Activated naive CD4-positive, alpha-beta T cell treated with anti-CD3 and anti-CD28 coated beads, Interleukin-2, amount 50 U/mL, for 24 hours (primary cell): Measurements from ENCODE around the gene MEDAG.
A peak's percentile ranks its signal among the peaks of the same experiment; 100 is the strongest.

Experiments
- H3K27ac Mint-ChIP-seq: one replicate; pipeline ENCODE4 v1.8.0; 2021; ENCODE audit warnings: mild to moderate bottlenecking, mixed read lengths
- H3K27me3 Mint-ChIP-seq: one replicate; pipeline ENCODE4 v1.8.0; 2021; ENCODE audit warnings: mixed read lengths
- H3K36me3 Mint-ChIP-seq: one replicate; pipeline ENCODE4 v1.8.0; 2021; ENCODE audit warnings: mixed read lengths
- H3K4me1 Mint-ChIP-seq: one replicate; pipeline ENCODE4 v1.8.0; 2021; ENCODE audit warnings: mixed read lengths
- H3K4me3 Mint-ChIP-seq: one replicate; pipeline ENCODE4 v1.8.0; 2021; ENCODE audit warnings: mild to moderate bottlenecking, mixed read lengths
- H3K9me3 Mint-ChIP-seq: one replicate; pipeline ENCODE4 v1.8.0; 2021; ENCODE audit warnings: mixed read lengths

The MEDAG gene

DNA sequence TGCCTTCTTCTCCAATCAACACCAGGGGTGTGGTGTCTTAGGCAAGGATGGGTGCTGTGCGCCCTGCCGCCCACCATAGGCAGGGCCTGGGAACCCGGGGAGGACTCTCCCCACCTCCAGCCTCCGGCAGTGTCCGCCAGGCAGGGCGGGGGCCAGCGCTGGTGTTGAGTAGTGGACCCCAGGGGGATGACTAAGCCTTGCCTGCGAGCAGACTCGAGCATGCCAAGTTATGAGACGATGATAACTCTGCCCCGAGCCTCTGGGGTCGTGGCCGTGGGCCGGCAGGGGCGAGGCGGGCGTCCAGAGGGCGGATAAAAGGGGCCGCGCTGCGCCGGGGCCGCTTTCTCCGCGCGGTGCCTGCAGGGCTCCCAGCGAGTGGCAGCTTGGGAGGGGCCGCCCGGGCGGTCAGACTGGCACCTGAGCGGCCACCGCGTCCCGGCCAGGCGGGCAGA lies at the start of gene MEDAG:
Gene MEDAG (plus strand): TSS at position 340 of the 452 bp plus-strand sequence. CDS start 245 bp downstream, outside the sequence.
- peak within 1 kb of the TSS; percentile 8 for H3K27ac Mint-ChIP-seq
- no peak within 1 kb of the TSS for H3K4me3 Mint-ChIP-seq
- no peaks in the 10 kb centered on the region for H3K9me3 Mint-ChIP-seq
- H3K4me1 Mint-ChIP-seq: peaks cover 12% of the 10 kb centered on the region
- peaks cover 34% of the 10 kb centered on the region for H3K27me3 Mint-ChIP-seq
- no peaks in the 10 kb centered on the region for H3K36me3 Mint-ChIP-seq

DNA sequence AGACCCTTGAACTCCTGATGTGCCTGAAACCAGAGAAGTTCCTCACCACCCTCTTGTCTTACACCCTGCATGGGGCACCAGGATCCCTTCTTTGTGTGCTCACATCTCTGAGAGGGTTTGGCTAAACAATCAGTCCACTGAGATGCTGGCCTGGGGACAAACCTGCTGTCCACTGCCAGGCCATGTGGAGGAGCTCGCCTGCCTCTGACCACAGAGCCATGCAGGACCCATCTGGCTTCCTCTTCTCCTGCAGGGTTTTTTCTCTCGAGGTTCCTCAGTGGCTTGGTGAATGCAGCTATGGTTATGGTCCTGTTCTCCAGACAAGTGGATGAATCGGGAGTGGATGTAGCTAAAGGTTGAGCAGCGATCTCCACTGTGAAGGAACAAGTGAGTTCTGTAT lies 49.1 kb upstream of the MEDAG start:
- H3K27ac Mint-ChIP-seq: no peak overlapping the region
- no peak overlapping the region for H3K4me3 Mint-ChIP-seq
- no peaks in the 10 kb centered on the region for H3K36me3 Mint-ChIP-seq
- H3K9me3 Mint-ChIP-seq: no peaks in the 10 kb centered on the region
- no peaks in the 10 kb centered on the region for H3K27me3 Mint-ChIP-seq
- no peaks in the 10 kb centered on the region for H3K4me1 Mint-ChIP-seq

DNA sequence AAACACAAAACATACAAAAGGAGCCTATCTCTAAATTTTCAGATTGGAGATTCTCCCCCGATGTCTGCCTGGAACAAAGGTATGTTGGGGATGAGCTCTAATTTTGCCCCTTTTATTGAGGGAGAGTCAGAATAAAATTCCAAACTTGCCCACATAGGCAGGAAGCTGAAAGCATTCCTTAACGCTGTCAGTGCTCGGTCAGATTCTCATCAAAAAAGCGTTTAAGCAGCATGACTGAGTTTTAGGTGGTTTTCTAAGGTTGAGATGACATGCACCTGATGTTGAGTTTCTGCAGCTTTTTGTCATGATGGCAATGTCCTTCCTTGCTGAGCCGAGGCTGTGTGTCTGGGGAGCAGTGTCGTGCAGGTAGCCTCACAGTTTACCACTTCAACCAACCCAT lies 48.4 kb upstream of the MEDAG start:
- no peaks in the 10 kb centered on the region for H3K27me3 Mint-ChIP-seq
- no peaks in the 10 kb centered on the region for H3K9me3 Mint-ChIP-seq
- no peaks in the 10 kb centered on the region for H3K4me1 Mint-ChIP-seq
- no peaks in the 10 kb centered on the region for H3K36me3 Mint-ChIP-seq
- no peak overlapping the region for H3K4me3 Mint-ChIP-seq
- no peak overlapping the region for H3K27ac Mint-ChIP-seq

GRCh38 chr13:30859326-30859725 lies 46.7 kb upstream of the MEDAG start:
- Mint-ChIP-seq H3K36me3 (no peaks in the 10 kb centered on the region), H3K27ac (no peak overlapping the region), H3K4me1 (no peaks in the 10 kb centered on the region), H3K4me3 (no peak overlapping the region), H3K9me3 (no peaks in the 10 kb centered on the region), H3K27me3 (no peaks in the 10 kb centered on the region)

DNA sequence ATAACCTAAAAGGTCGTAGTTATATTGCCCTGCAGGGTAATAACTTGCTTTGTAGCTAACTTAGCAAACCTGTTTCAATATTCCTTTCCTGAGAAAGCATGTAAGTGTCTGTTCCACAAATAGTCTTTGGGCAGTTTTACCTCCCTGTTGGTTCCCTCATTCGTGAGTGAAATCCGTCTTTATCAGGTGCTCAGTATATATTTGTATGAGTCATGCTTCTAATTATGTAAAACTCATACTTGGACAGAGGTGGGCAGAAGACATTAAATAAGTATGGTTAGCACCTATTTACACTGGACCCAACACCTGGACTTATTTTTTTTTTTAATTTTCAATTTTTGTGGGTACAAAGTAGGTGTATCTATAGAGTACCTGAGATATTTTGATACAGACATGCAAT lies 44.9 kb upstream of the MEDAG start:
- Mint-ChIP-seq H3K27me3 (peaks cover 1% of the 10 kb centered on the region), H3K36me3 (no peaks in the 10 kb centered on the region), H3K27ac (no peak overlapping the region), H3K4me1 (peaks cover 4% of the 10 kb centered on the region), H3K4me3 (no peak overlapping the region), H3K9me3 (no peaks in the 10 kb centered on the region)

GRCh38 chr13:30861836-30862467 lies 44.1 kb upstream of the MEDAG start:
- H3K36me3 Mint-ChIP-seq: no peaks in the 10 kb centered on the region
- H3K9me3 Mint-ChIP-seq: no peaks in the 10 kb centered on the region
- no peak overlapping the region for H3K27ac Mint-ChIP-seq
- H3K27me3 Mint-ChIP-seq: peaks cover 1% of the 10 kb centered on the region
- H3K4me3 Mint-ChIP-seq: no peak overlapping the region
- H3K4me1 Mint-ChIP-seq: peaks cover 4% of the 10 kb centered on the region

- no peaks in the 10 kb centered on the region for H3K9me3 Mint-ChIP-seq
- H3K27ac Mint-ChIP-seq: no peak overlapping the region
- H3K4me1 Mint-ChIP-seq: peaks cover 4% of the 10 kb centered on the region
- peaks cover 1% of the 10 kb centered on the region for H3K27me3 Mint-ChIP-seq
- no peak overlapping the region for H3K4me3 Mint-ChIP-seq
- no peaks in the 10 kb centered on the region for H3K36me3 Mint-ChIP-seq
Measured at GRCh38 chr13:30862707-30863106, 43.4 kb upstream of the MEDAG start.

GRCh38 chr13:30863231-30863630 lies 42.8 kb upstream of the MEDAG start:
- Mint-ChIP-seq H3K27me3 (peaks cover 1% of the 10 kb centered on the region), H3K4me3 (no peak overlapping the region), H3K9me3 (no peaks in the 10 kb centered on the region), H3K36me3 (no peaks in the 10 kb centered on the region), H3K27ac (no peak overlapping the region), H3K4me1 (peaks cover 4% of the 10 kb centered on the region)

GRCh38 chr13:30863796-30864195 lies 42.3 kb upstream of the MEDAG start:
- Mint-ChIP-seq H3K4me1 (peaks cover 4% of the 10 kb centered on the region), H3K27me3 (peaks cover 1% of the 10 kb centered on the region), H3K36me3 (no peaks in the 10 kb centered on the region), H3K27ac (no peak overlapping the region), H3K9me3 (no peaks in the 10 kb centered on the region), H3K4me3 (no peak overlapping the region)

DNA sequence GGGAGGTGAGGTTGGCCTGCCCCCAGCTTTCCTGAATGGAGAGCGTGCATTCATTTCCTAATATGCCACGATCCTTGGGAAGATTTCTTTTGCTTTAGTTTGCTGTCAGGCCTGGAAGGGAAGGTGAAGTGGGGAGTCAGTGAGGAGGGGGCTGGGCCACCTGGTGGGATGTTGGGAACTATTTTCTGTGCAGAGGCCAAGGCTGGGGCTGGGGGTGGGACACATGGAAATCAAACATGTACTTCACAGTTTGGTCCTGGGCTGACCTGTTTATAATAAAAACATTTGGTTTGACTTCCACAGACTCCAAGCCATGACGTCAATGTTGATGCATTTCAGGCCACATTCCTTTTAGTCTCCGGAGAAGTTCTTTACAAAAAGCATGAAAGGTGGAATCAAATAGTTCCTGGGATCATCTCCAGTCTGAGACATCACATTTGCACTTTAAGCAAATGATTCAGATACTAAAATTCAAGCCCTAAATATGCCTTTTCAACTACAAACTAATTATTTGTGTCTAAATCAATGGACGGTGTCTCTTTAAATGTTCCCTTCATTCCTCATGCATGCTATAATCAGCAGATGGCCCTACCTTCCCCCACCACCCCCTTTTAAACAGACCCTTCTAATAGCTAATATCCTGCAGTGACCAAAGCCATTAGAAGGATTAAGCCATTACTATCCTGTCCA lies 41.5 kb upstream of the MEDAG start:
- peaks cover 5% of the 10 kb centered on the region for H3K27me3 Mint-ChIP-seq
- H3K36me3 Mint-ChIP-seq: no peaks in the 10 kb centered on the region
- H3K9me3 Mint-ChIP-seq: no peaks in the 10 kb centered on the region
- H3K4me3 Mint-ChIP-seq: no peak overlapping the region
- no peak overlapping the region for H3K27ac Mint-ChIP-seq
- H3K4me1 Mint-ChIP-seq: peaks cover 4% of the 10 kb centered on the region

DNA sequence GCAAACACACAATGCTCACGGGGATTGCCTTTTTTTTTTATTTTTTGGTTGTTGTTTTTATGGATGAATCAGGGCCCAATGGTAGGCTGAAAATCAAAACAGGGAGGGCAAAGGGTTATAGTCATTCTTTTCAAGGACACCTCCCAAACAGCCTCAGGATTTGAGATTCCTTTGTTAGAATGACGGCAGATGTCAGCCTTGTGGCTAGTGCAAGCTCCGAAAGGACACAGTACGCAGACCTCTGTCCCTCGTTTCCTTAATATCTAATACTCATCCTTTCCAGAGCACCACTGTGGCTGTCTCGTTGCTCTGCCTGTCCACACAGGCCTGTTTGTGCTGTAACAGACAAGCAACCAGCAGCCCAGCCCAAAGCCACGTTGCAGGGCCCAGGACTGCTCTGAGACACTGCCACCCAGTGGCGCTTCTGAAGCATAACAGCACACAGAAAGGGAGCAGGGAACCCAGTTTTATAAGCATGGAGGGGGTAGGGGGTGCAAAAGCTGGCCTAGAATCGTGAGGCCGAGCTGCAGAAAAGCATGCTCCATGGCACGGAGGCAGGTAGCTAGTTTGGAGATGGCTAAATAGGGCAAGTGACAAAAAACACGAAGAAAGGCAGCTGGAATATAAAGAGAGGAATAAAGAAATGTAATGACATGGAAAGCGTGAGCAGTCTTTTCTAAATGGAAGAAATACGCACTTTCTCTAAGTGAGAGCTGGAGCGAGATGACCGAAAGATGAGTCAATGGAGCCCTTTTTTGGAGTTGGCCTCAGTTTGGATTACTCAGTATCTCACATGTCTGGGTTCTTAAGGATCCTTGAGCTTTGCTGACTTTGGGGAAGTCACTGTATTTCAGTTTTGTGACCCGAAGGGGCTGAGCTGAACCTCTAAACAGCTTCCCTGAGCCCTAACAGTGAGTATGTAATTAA lies 40.7 kb upstream of the MEDAG start:
- Mint-ChIP-seq H3K9me3 (no peaks in the 10 kb centered on the region), H3K4me3 (no peak overlapping the region)

DNA sequence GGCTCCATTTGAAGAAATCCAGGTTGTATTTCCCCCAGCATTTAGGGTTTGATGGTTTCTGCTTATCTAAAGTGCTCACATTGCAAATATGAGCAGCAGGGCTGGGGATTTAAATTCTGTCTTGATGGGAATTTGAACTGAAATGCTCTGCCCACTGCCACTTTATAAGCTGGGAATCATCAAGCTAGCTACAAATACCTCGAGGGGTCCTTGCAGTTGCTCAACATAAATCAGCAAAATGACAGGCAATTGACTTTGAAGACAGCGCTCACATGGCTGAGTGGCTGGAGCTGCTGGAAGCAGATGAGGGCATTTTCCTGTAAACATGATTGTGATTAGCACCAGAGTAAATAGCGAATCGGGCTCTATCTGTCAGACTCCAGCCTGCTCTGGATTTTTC lies 39.4 kb upstream of the MEDAG start:
- Mint-ChIP-seq H3K4me1 (peaks cover 4% of the 10 kb centered on the region), H3K27me3 (peaks cover 9% of the 10 kb centered on the region), H3K9me3 (no peaks in the 10 kb centered on the region), H3K4me3 (no peak overlapping the region), H3K36me3 (no peaks in the 10 kb centered on the region), H3K27ac (no peak overlapping the region)

More for the DNA sequence above, 40.7 kb upstream of the MEDAG start:
- no peak overlapping the region for H3K27ac Mint-ChIP-seq
- H3K4me1 Mint-ChIP-seq: peaks cover 4% of the 10 kb centered on the region
- H3K27me3 Mint-ChIP-seq: peaks cover 5% of the 10 kb centered on the region
- no peaks in the 10 kb centered on the region for H3K36me3 Mint-ChIP-seq

GRCh38 chr13:30867089-30867669 lies 38.9 kb upstream of the MEDAG start:
- Mint-ChIP-seq H3K27ac (no peak overlapping the region), H3K27me3 (peaks cover 9% of the 10 kb centered on the region), H3K9me3 (no peaks in the 10 kb centered on the region), H3K4me1 (peaks cover 4% of the 10 kb centered on the region), H3K36me3 (no peaks in the 10 kb centered on the region), H3K4me3 (no peak overlapping the region)

DNA sequence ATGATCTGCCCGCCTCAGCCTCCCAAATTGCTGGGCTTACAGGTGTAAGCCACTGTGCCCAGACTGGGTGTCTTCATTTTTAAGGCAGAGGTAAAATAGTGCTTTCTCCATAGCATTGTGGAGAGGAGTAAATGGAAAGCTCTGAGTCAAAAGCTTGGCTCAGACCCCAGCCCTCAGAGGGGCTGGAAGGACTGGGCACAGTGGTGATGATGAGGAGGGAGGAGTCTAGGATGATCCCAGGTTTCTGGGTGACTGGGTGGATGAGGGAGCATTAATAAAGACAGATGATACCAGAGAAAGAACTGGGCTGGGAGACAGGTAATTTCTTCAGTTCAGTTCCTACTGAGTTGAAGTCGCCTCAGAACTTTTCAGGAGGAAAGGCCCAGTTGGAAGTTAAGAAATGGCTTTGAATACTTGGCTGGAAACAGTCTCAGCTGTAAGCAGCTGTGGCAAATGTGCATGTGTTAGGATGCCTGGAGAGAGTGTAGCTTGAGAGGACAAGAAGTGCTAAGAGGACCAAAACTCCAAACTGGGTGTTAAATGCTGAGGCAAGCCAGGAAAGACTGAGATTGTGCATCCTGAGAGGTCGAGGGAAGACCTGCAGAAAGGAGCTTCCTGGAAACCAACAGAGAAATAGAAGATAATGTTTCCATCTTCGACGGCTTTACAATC lies 37.1 kb upstream of the MEDAG start:
- no peak overlapping the region for H3K4me3 Mint-ChIP-seq
- H3K36me3 Mint-ChIP-seq: no peaks in the 10 kb centered on the region
- H3K27ac Mint-ChIP-seq: no peak overlapping the region
- peaks cover 9% of the 10 kb centered on the region for H3K27me3 Mint-ChIP-seq
- no peaks in the 10 kb centered on the region for H3K9me3 Mint-ChIP-seq
- peaks cover 4% of the 10 kb centered on the region for H3K4me1 Mint-ChIP-seq

DNA sequence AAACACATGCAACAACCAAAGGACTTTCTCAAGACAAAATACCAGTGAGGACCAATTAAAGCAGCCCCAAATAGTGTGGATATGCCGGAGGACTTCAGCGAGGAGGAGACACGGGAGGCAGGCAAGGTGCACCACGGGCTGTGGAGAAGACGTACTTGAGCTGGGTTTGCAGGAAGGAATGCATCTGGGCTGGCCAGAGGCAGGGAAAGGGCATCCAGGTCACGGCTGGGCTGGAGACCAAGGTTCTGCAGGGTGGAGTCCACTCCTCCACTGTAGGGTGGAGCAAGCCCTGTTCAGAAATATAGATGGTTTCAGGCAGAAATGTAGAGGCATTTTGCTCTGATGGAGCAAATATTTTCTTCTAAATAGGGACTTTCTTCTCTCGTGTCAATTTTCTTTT lies 36.6 kb upstream of the MEDAG start:
- Mint-ChIP-seq H3K4me1 (peaks cover 4% of the 10 kb centered on the region), H3K36me3 (no peaks in the 10 kb centered on the region), H3K27ac (no peak overlapping the region), H3K9me3 (no peaks in the 10 kb centered on the region), H3K4me3 (no peak overlapping the region), H3K27me3 (peaks cover 9% of the 10 kb centered on the region)
